A549 (cell line): Measurements from ENCODE around the gene NEK1. TPM values are rescaled to one million over a fixed set of nuclear protein-coding genes. Genes with fewer than 3 reads are reported as not detected.

Source experiments
- ATAC-seq, 2 experiments: fragments of 200-7000 bp in 1 of 2; fragments of >200 bp in 1 of 2; cut with Nextera tagmentation in 1 of 2; cut with Tn5 transposase in 1 of 2; 3 replicates each; pipeline versions ENCODE4 v1.8.0 to v1.9.1; 2018 to 2020; ENCODE audit warnings: mild to moderate bottlenecking in 1 of 2, moderate library complexity in 1 of 2
- CTCF ChIA-PET: fragments of 300-600 bp; sonication (Branson Sonifier 250); formaldehyde crosslinking; extraction: SDS; loops from one replicate; lab custom pipeline; 2021; ENCODE audit warnings: antibody characterized with exemption, inconsistent platforms; lab: Yijun Ruan, JAX
- POLR2A ChIA-PET: fragments of 350-600 bp; formaldehyde crosslinking; extraction: SDS; loops from one replicate; lab custom pipeline; 2021; ENCODE audit warnings: antibody characterized with exemption, inconsistent platforms; lab: Yijun Ruan, JAX
- DNase-seq, 2 experiments: peaks; one replicate each; pipeline versions ENCODE4 v3.0.0 to v3.0.0-alpha.2; 2011 to 2016; ENCODE audit warnings: low read depth in 1 of 2, low spot score in 1 of 2
- FAIRE-seq: peaks from 2 replicates; lab custom pipeline; 2011; peaks lifted over from hg19 to GRCh38; lab: Jason Lieb, UNC
- H3K27ac ChIP-seq, 2 experiments: fragments of >200 bp; sonication (Bioruptor Twin); formaldehyde crosslinking; 3 replicates each; pipeline ENCODE4 v1.5.1; 2016 to 2017
- H3K4me1 ChIP-seq: fragments of >200 bp; sonication (Bioruptor Twin); formaldehyde crosslinking; 3 replicates; pipeline ENCODE4 v1.6.1; 2016
- H3K4me2 ChIP-seq: fragments of >200 bp; sonication (Bioruptor Twin); formaldehyde crosslinking; 3 replicates; pipeline ENCODE4 v1.6.1; 2016
- H3K4me3 ChIP-seq: fragments of >200 bp; sonication (Bioruptor Twin); formaldehyde crosslinking; 3 replicates; pipeline ENCODE4 v1.5.1; 2016
- H3K9me3 ChIP-seq: fragments of >200 bp; sonication (Bioruptor Twin); formaldehyde crosslinking; 3 replicates; pipeline ENCODE4 v1.6.1; 2016
- CBX8 ChIP-seq: fragments of 200-600 bp; sonication (generic); IDR thresholded peaks from 2 replicates; pipeline ENCODE4 v1.6.1; 2016
- CHD2 ChIP-seq: fragments of 150-350 bp; IDR thresholded peaks from 2 replicates; pipeline ENCODE4 v1.6.1; 2014; ENCODE audit warnings: low read length; ENCODE audit not compliant: partially characterized antibody
- CHD4 ChIP-seq: fragments of 200-600 bp; sonication (generic); IDR thresholded peaks from 2 replicates; pipeline ENCODE4 v1.6.1; 2016; ENCODE audit warnings: antibody characterized with exemption, mild to moderate bottlenecking, borderline replicate concordance
- ELK1 ChIP-seq: fragments of 150-350 bp; IDR thresholded peaks from 2 replicates; pipeline ENCODE4 v1.6.1; 2014; ENCODE audit warnings: low read depth, mild to moderate bottlenecking, low read length
- EP300 ChIP-seq, 2 experiments: fragments of >200 bp; sonication (Bioruptor Twin); formaldehyde crosslinking; IDR thresholded peaks; 2 replicates in 1 of 2; 3 replicates in 1 of 2; pipeline ENCODE4 v1.6.1; 2016 to 2017
- FOSL2 ChIP-seq, 2 experiments: fragments of 450-650 bp in 1 of 2; fragments of >200 bp in 1 of 2; sonication (Bioruptor Twin) in 1 of 2; formaldehyde crosslinking; IDR thresholded peaks; 2 replicates each; pipeline versions ENCODE4 v1.5.0 to v1.6.1; 2016 to 2020; ENCODE audit warnings: mild to moderate bottlenecking in 1 of 2, moderate library complexity in 1 of 2
- FOXS1 ChIP-seq: fragments of 250-450 bp; sonication (Bioruptor Pico); IDR thresholded peaks from 2 replicates; pipeline ENCODE4 v1.5.0; 2020; ENCODE audit warnings: mild to moderate bottlenecking, moderate library complexity
- GATA3 ChIP-seq: IDR thresholded peaks from 2 replicates; pipeline ENCODE4 v1.6.1; 2012; ENCODE audit warnings: borderline replicate concordance
- HMGXB4 ChIP-seq: fragments of 250-450 bp; sonication (Bioruptor Pico); IDR thresholded peaks from 2 replicates; pipeline ENCODE4 v1.5.0; 2021; ENCODE audit warnings: mild to moderate bottlenecking, moderate library complexity, borderline replicate concordance
- HOXA7 ChIP-seq: fragments of 250-450 bp; sonication (Bioruptor Pico); IDR thresholded peaks from 2 replicates; pipeline ENCODE4 v1.5.0; 2020; ENCODE audit warnings: mild to moderate bottlenecking, moderate library complexity
- HOXB13 ChIP-seq: fragments of 250-450 bp; sonication (Bioruptor Pico); IDR thresholded peaks from 2 replicates; pipeline ENCODE4 v1.5.0; 2020; ENCODE audit warnings: low read depth, mild to moderate bottlenecking, moderate library complexity
- MYC ChIP-seq: IDR thresholded peaks from 2 replicates; pipeline ENCODE4 v1.6.1; 2012; ENCODE audit warnings: mild to moderate bottlenecking, inconsistent platforms, low read length, improper control_type of control experiment, borderline replicate concordance
- PHF8 ChIP-seq: fragments of 200-600 bp; sonication (generic); IDR thresholded peaks from 2 replicates; pipeline ENCODE4 v1.6.1; 2016; ENCODE audit warnings: low read depth, mild to moderate bottlenecking, antibody characterized with exemption, moderate library complexity, borderline replicate concordance
- POLR2AphosphoS2 ChIP-seq: conservative IDR thresholded peaks from 2 replicates; pipeline ENCODE4 v1.6.1; 2012; ENCODE audit warnings: low read length, improper control_type of control experiment, inconsistent platforms
- RARB ChIP-seq: fragments of 250-450 bp; sonication (Bioruptor Pico); IDR thresholded peaks from 2 replicates; pipeline ENCODE4 v1.8.0; 2021; ENCODE audit warnings: mild to moderate bottlenecking, moderate library complexity
- RFX5 ChIP-seq: fragments of 450-650 bp; IDR thresholded peaks from 2 replicates; pipeline ENCODE4 v1.7.1; 2014; ENCODE audit warnings: antibody characterized with exemption, mild to moderate bottlenecking, moderate library complexity
- RNF2 ChIP-seq: fragments of 200-600 bp; sonication (generic); IDR thresholded peaks from 2 replicates; pipeline ENCODE4 v1.6.1; 2016; ENCODE audit warnings: low read depth, mild to moderate bottlenecking, antibody characterized with exemption, moderate library complexity, borderline replicate concordance
- SMC3 ChIP-seq: fragments of >200 bp; sonication (Bioruptor Twin); formaldehyde crosslinking; IDR thresholded peaks from 3 replicates; pipeline ENCODE4 v1.6.1; 2018; ENCODE audit warnings: inconsistent platforms
- SREBF2 ChIP-seq: fragments of 450-650 bp; IDR thresholded peaks from 2 replicates; pipeline ENCODE4 v1.6.1; 2014; ENCODE audit warnings: mild to moderate bottlenecking, moderate library complexity
- TP53 ChIP-seq: fragments of 250-450 bp; sonication (Bioruptor Pico); IDR thresholded peaks from 2 replicates; pipeline ENCODE4 v1.5.0; 2021; ENCODE audit warnings: mild to moderate bottlenecking, moderate library complexity
- ZSCAN20 ChIP-seq: fragments of 250-450 bp; sonication (Bioruptor Pico); IDR thresholded peaks from 2 replicates; pipeline ENCODE4 v1.8.0; 2022; ENCODE audit warnings: mild to moderate bottlenecking, moderate library complexity
- WGBS: methylation state at CpG from one replicate; pipeline ENCODE4 v1.1.6; 2017; ENCODE audit errors: missing lambda C conversion rate; 5-methylcytosine and 5-hydroxymethylcytosine counted together
- polyA plus RNA-seq, 4 experiments: library from polyadenylated mRNA; depleted of rRNA in 3 of 4; stranded (reverse); fragments of >200 nt; fragmentation: RNase III in 1 of 4; extraction: RNeasy Plus Mini Kit Qiagen cat#74134 plus additional on column Dnase treatment in 1 of 4; gene quantifications; 2 replicates in 3 of 4; 3 replicates in 1 of 4; pipeline ENCODE4 v1.2.3, GENCODE V29; 2011 to 2017
- TF ChIP-seq, protein P1 (sequence below): IDR thresholded peaks from 2 replicates; pipeline ENCODE4 v1.6.1; 2012
- TF ChIP-seq, protein P2 (sequence below): IDR thresholded peaks from 2 replicates; pipeline ENCODE4 v1.6.1; 2012; ENCODE audit warnings: low read depth, borderline replicate concordance
- TF ChIP-seq, protein P3 (sequence below): fragments of >200 bp; sonication (Bioruptor Twin); formaldehyde crosslinking; IDR thresholded peaks from 3 replicates; pipeline ENCODE4 v1.5.1; 2016

NEK1 gene
- polyA plus RNA-seq, 2 of the 4 experiments (the other 2 are of a cell fraction), result 3.2 to 5.8 TPM

DNA sequence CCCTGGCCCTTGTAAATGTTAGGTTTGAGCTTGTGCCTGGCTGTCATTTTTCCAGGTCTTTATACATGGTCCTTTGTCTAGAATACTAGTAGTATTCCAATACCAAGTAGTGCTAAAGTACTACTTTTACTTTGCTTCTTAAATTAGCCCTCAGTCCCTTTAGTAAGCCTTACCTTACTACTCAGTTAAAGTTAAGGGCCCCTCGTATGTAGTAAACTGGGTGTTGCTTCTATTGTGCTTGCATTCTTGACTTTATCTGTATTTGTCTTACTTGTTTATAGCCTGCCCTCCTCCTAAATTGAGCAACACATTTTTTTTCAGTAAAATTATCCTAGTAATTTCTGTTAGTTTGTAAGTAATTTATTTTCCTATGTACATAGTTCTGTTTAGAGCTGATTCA, 33.2 kb upstream of the NEK1 start:
- Histone ChIP-seq H3K4me2 (no peak overlapping the region), H3K4me3 (no peak overlapping the region), H3K27ac (no peak overlapping the region), H3K9me3 (no peaks in the 10 kb centered on the region), H3K4me1 (peaks cover 4% of the 10 kb centered on the region; the same call in 1 of the 3 replicates)
- no peak for TF ChIP-seq HOXB13
- no peak for TF ChIP-seq EP300 (IDR thresholded peaks at IDR 0.05)
- TF ChIP-seq PHF8, result no peak
- TF ChIP-seq RARB (CRISPR knock-in tag), result no peak
- TF ChIP-seq, protein P1, sequence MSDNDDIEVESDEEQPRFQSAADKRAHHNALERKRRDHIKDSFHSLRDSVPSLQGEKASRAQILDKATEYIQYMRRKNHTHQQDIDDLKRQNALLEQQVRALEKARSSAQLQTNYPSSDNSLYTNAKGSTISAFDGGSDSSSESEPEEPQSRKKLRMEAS, result no peak
- no peak for TF ChIP-seq ZSCAN20
- TF ChIP-seq CBX8, result no peak
- no peak for TF ChIP-seq FOXS1 (CRISPR knock-in tag)
- no peak for TF ChIP-seq SMC3
- TF ChIP-seq FOSL2 (IDR thresholded peaks at IDR 0.05), result no peak
- no peak for TF ChIP-seq FOSL2 (CRISPR knock-in tag; IDR thresholded peaks at IDR 0.05)
- no peak for TF ChIP-seq ELK1
- TF ChIP-seq GATA3, result no peak
- no peak for TF ChIP-seq MYC
- DNase-seq (no peak), ATAC-seq (no peak), FAIRE-seq (no peak)
- CTCF ChIA-PET, result interaction anchor here (0.6 kb wide), 1 partner anchor 316 kb away, joined by 3 read pairs; no protein-coding TSS in a partner anchor
- POLR2A ChIA-PET, result no interaction called here
- 81% methylated on average over 1 of the region's 1 CpG for WGBS

DNA sequence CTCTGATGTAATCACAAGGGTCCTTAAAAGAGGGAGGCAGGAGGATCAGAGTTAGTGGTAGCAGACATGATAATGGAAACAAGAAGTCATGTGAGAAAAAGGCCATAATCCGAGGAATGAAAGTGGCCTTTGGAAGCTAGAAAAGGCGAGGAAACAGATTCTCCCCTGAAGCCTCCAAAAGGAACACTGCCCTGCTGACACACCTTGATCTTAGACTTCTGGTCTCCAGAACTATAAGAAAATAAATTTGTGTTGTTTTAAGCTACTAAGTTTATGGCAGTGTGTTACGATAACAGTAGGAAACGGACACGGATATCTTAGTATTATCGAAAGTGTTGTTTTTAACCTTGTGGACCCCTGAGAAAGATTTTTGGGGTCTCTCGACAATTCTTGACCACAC, 32.4 kb upstream of the NEK1 start:
- WGBS, result 96% methylated on average over 7 of the region's 7 CpGs
- no peak overlapping the region for H3K4me2 ChIP-seq
- FAIRE-seq (no peak), ATAC-seq (no peak)
- TF ChIP-seq HOXA7 (CRISPR knock-in tag), result no peak
- TF ChIP-seq, protein P2, sequence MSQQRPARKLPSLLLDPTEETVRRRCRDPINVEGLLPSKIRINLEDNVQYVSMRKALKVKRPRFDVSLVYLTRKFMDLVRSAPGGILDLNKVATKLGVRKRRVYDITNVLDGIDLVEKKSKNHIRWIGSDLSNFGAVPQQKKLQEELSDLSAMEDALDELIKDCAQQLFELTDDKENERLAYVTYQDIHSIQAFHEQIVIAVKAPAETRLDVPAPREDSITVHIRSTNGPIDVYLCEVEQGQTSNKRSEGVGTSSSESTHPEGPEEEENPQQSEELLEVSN, result no peak
- no peak for TF ChIP-seq ELK1
- no peak for TF ChIP-seq TP53 (CRISPR knock-in tag)
- no peak for TF ChIP-seq PHF8
- TF ChIP-seq RFX5, result no peak
- TF ChIP-seq POLR2AphosphoS2, result no peak
- no peak for TF ChIP-seq RNF2
- TF ChIP-seq SREBF2, result no peak
- no peak for TF ChIP-seq RARB (CRISPR knock-in tag)
- no peak for TF ChIP-seq CHD2
- TF ChIP-seq HMGXB4 (CRISPR knock-in tag), result no peak
- no peak for TF ChIP-seq CHD4
- TF ChIP-seq ZSCAN20, result no peak
- TF ChIP-seq, protein P3, sequence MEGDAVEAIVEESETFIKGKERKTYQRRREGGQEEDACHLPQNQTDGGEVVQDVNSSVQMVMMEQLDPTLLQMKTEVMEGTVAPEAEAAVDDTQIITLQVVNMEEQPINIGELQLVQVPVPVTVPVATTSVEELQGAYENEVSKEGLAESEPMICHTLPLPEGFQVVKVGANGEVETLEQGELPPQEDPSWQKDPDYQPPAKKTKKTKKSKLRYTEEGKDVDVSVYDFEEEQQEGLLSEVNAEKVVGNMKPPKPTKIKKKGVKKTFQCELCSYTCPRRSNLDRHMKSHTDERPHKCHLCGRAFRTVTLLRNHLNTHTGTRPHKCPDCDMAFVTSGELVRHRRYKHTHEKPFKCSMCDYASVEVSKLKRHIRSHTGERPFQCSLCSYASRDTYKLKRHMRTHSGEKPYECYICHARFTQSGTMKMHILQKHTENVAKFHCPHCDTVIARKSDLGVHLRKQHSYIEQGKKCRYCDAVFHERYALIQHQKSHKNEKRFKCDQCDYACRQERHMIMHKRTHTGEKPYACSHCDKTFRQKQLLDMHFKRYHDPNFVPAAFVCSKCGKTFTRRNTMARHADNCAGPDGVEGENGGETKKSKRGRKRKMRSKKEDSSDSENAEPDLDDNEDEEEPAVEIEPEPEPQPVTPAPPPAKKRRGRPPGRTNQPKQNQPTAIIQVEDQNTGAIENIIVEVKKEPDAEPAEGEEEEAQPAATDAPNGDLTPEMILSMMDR, result no peak
- TF ChIP-seq FOXS1 (CRISPR knock-in tag), result no peak
- TF ChIP-seq, all 56 proteins: peak for 0
- no peak for DNase-seq
- ChIA-PET CTCF (no interaction called here), POLR2A (no interaction called here)
- Histone ChIP-seq H3K4me1 (peaks cover 2% of the 10 kb centered on the region; the same call in 1 of the 3 replicates), H3K4me3 (no peak overlapping the region), H3K9me3 (no peaks in the 10 kb centered on the region), H3K27ac (no peak overlapping the region)
